ENCODE measurements around the gene CSF2RB. TPM values are rescaled to one million over a fixed set of nuclear protein-coding genes. Genes with fewer than 3 reads are reported as not detected.

The CSF2RB gene
- total and polyA plus RNA-seq, 2 of the 13 experiments (the other 11 are each of a cell fraction or from before 2014, with no cell fraction given), result not detected

DNA sequence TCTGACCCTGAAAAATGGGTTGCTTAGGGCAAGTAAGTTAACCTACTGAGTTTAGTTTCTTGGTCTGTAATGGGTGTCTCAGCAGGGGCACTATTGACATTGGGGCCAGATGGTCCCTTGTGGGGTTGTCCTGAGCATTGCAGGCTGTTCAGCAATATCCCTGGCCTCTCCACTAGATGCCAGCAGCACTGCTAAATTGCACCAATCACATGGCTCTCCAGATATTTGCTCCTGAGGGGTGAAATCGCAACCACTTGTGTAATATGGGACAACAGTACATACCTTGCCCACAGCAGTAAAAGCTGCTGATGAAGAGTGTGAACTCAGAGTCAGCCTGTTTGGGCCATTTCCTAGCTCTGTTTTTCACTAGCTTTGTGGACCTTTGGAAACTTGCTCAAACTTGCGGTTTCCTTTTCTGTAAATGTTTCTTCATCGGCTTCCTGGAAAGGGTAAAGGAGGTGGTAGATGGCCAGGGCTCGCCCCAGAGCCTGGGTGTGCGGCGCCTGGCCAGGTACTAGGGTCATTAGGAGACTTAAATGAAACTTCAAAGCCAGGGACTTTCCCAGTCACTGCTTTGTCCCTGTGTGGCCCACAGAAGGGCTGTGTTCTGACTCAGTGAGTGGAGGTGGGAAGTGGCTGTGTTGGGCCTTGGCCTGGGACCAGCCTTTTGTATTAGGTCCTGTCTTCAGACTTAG lies 39.7 kb upstream of the CSF2RB start (continued):
- TF ChIP-seq, protein P1, sequence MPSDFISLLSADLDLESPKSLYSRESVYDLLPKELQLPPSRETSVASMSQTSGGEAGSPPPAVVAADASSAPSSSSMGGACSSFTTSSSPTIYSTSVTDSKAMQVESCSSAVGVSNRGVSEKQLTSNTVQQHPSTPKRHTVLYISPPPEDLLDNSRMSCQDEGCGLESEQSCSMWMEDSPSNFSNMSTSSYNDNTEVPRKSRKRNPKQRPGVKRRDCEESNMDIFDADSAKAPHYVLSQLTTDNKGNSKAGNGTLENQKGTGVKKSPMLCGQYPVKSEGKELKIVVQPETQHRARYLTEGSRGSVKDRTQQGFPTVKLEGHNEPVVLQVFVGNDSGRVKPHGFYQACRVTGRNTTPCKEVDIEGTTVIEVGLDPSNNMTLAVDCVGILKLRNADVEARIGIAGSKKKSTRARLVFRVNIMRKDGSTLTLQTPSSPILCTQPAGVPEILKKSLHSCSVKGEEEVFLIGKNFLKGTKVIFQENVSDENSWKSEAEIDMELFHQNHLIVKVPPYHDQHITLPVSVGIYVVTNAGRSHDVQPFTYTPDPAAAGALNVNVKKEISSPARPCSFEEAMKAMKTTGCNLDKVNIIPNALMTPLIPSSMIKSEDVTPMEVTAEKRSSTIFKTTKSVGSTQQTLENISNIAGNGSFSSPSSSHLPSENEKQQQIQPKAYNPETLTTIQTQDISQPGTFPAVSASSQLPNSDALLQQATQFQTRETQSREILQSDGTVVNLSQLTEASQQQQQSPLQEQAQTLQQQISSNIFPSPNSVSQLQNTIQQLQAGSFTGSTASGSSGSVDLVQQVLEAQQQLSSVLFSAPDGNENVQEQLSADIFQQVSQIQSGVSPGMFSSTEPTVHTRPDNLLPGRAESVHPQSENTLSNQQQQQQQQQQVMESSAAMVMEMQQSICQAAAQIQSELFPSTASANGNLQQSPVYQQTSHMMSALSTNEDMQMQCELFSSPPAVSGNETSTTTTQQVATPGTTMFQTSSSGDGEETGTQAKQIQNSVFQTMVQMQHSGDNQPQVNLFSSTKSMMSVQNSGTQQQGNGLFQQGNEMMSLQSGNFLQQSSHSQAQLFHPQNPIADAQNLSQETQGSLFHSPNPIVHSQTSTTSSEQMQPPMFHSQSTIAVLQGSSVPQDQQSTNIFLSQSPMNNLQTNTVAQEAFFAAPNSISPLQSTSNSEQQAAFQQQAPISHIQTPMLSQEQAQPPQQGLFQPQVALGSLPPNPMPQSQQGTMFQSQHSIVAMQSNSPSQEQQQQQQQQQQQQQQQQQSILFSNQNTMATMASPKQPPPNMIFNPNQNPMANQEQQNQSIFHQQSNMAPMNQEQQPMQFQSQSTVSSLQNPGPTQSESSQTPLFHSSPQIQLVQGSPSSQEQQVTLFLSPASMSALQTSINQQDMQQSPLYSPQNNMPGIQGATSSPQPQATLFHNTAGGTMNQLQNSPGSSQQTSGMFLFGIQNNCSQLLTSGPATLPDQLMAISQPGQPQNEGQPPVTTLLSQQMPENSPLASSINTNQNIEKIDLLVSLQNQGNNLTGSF (CRISPR knock-in tag; IDR thresholded peaks at IDR 0.05), result no peak
- TF ChIP-seq, protein P2, sequence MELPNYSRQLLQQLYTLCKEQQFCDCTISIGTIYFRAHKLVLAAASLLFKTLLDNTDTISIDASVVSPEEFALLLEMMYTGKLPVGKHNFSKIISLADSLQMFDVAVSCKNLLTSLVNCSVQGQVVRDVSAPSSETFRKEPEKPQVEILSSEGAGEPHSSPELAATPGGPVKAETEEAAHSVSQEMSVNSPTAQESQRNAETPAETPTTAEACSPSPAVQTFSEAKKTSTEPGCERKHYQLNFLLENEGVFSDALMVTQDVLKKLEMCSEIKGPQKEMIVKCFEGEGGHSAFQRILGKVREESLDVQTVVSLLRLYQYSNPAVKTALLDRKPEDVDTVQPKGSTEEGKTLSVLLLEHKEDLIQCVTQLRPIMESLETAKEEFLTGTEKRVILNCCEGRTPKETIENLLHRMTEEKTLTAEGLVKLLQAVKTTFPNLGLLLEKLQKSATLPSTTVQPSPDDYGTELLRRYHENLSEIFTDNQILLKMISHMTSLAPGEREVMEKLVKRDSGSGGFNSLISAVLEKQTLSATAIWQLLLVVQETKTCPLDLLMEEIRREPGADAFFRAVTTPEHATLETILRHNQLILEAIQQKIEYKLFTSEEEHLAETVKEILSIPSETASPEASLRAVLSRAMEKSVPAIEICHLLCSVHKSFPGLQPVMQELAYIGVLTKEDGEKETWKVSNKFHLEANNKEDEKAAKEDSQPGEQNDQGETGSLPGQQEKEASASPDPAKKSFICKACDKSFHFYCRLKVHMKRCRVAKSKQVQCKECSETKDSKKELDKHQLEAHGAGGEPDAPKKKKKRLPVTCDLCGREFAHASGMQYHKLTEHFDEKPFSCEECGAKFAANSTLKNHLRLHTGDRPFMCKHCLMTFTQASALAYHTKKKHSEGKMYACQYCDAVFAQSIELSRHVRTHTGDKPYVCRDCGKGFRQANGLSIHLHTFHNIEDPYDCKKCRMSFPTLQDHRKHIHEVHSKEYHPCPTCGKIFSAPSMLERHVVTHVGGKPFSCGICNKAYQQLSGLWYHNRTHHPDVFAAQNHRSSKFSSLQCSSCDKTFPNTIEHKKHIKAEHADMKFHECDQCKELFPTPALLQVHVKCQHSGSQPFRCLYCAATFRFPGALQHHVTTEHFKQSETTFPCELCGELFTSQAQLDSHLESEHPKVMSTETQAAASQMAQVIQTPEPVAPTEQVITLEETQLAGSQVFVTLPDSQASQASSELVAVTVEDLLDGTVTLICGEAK (IDR thresholded peaks at IDR 0.05), result no peak
- TF ChIP-seq, protein P2 (CRISPR knock-in tag; IDR thresholded peaks at IDR 0.05), result no peak
- TF ChIP-seq SOX5 (CRISPR knock-in tag; IDR thresholded peaks at IDR 0.05; ENCODE audit: borderline replicate concordance) (no peak), ZNF75D (CRISPR knock-in tag; IDR thresholded peaks at IDR 0.05; ENCODE audit: borderline replicate concordance) (no peak), ZNF546 (CRISPR knock-in tag; conservative IDR thresholded peaks at IDR 0.05) (no peak), NFYC (CRISPR knock-in tag; IDR thresholded peaks at IDR 0.05) (0 out of 2 replicates have a peak, but pooled peaks have one; percentile 32), NFYB (CRISPR knock-in tag; IDR thresholded peaks at IDR 0.05) (peak; percentile 49; the same call in 1 of the 2 replicates), FOXA1 (IDR thresholded peaks at IDR 0.05) (no peak), FOXA1 (CRISPR knock-in tag; IDR thresholded peaks at IDR 0.05) (peak; percentile 38; the same call in 1 of the 2 replicates), ZNF558 (CRISPR knock-in tag; IDR thresholded peaks at IDR 0.05; ENCODE audit: borderline replicate concordance) (no peak), ZC3H4 (CRISPR knock-in tag; IDR thresholded peaks at IDR 0.05; ENCODE audit: borderline replicate concordance) (no peak), ZNF879 (CRISPR knock-in tag; IDR thresholded peaks at IDR 0.05) (no peak), RAD51 (IDR thresholded peaks at IDR 0.05; ENCODE audit: borderline replicate concordance) (no peak), TMF1 (CRISPR knock-in tag; IDR thresholded peaks at IDR 0.05; ENCODE audit: low read depth) (no peak), ZNF790 (CRISPR knock-in tag; IDR thresholded peaks at IDR 0.05; ENCODE audit: borderline replicate concordance) (no peak)
- TF ChIP-seq, protein P3, sequence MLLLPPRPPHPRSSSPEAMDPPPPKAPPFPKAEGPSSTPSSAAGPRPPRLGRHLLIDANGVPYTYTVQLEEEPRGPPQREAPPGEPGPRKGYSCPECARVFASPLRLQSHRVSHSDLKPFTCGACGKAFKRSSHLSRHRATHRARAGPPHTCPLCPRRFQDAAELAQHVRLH (CRISPR knock-in tag; IDR thresholded peaks at IDR 0.05; ENCODE audit: borderline replicate concordance, low read depth), result no peak

Data from HepG2 (cell line).